ENCODE results near the gene ARHGEF40.

ARHGEF40 gene

DNA sequence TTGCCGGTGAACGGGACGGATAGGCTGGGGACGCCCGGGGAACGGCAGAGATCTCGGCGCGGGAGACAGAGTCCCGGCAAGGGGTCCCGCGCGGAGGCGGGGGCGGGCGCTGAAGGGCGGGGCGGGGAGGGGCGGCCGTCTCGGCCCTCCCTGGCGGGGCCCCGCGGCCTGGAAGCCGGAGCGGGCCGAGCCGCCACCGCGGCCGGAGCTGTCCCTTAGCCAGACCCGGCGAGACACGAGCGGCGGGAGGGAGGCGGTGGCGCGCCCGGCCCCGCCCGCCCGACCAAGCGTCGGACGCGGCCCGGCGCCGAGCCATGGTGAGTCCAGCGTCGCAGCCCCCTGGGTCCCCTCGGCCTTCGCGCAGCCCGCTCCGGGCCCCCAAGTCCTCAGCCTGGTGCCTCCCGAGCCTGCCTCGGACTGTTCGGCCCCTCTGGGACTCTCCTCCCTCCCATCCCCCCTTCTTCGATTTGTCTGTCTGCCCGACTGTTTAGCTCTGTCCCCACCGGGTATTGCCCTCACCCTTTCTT, at the start of gene ARHGEF40:
Gene ARHGEF40, plus strand, starts transcription at position 222 of the 527 bp plus-strand sequence. Its CDS starts 93 bp downstream, at position 315.
- peak; percentile 90 for DNase-seq

DNA sequence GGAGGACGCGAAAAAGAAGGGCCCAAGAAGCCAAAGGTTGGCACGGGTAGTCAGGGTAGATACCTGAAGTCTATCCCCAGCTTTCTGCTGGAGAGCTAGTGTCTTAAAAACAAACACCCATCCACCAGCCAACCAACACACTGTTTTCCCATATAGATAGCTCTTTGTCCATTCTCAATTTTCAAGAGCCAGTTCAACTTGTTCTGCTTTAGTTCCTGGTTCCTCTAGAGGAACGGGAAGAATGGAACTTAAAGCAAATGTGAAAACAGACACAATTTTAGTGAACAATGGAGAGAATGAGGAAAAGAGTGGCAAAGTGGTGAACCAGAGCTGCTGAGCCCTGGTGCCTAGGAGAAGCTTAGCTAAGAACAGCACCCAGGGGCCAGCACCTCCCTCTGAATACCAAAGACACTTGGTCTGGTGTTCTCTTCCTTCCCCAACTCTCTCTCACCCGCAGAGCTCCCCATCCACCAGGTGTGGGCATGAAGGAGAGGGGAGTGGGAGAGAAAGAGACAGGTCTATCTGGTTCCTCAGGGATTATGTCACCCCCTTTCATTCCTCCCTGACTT, 49.0 kb upstream of the ARHGEF40 start:
- no peak for DNase-seq

DNA sequence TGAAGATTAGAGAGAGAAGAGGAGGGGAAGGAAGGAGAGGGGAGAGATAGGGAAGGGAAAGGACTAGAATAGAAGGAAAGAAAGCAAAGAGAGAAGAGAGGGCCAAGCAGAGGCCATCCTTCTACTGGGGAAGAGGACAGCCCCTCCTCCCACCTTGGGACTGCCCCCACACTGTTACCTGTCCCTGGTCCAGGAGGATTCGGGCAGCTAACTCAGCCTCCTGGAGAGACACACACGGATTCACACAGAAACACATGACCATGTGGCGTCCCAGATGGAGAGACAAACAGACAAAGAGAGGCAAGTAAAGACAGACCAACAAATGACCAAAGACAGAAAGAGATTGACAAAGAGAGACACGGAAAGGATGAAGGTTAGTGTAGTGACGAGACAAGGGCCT, 47.4 kb upstream of the ARHGEF40 start:
- DNase-seq, result no peak

- DNase-seq, result no peak
Observed at GRCh38 chr14:21023174-21023573, 46.9 kb upstream of the ARHGEF40 start.

DNA sequence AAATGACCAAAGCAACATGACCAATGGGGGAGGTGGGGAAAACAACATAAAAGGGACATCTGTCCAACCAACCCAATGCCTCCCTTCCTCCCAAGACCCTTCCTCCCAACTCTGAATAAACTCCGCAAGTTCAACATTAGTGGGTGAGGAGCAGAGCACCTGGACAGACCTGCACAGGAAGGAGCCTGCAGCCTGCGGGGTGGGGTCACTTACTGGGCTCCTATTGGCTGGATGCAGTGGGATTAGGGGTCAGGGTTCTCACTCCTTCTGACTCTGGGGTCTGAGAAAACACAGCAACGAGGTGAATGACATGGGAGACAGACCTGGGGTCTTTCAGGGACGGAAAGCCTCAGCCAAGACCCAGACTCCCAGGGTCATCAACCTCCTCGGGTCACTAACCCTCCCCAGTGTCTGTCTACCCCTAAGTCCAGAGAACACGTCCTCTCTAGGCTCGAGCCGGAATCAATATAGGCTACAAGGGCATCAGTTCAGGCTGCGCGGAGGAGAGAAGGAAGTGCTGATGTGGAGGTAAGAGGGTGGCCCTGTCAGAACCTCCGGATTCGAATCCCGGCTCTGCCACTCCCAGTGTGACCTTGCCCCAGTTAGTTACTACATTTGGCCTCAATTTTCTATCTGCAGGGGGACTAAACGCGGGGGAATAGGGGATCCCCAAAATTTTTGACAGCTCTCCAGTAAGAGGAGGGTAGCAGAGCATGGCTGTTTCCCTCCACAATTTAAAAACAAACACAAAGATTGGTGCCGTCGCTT, 46.1 kb upstream of the ARHGEF40 start:
- DNase-seq, result no peak

GRCh38 chr14:21024585-21025370, 45.3 kb upstream of the ARHGEF40 start, which contains the start of gene NDRG2:
NDRG2 (minus strand) TSS chr14:21025061; CDS start chr14:21023315, 1,746 bp downstream.
- DNase-seq, result peak; percentile 88

- DNase-seq, result peak; percentile 86
Observed at GRCh38 chr14:21025371-21026273, 44.5 kb upstream of the ARHGEF40 start.

GRCh38 chr14:21026274-21026987, 43.7 kb upstream of the ARHGEF40 start:
- DNase-seq, result no peak

- no peak for DNase-seq
Observed at GRCh38 chr14:21026988-21027315, 43.2 kb upstream of the ARHGEF40 start.

DNA sequence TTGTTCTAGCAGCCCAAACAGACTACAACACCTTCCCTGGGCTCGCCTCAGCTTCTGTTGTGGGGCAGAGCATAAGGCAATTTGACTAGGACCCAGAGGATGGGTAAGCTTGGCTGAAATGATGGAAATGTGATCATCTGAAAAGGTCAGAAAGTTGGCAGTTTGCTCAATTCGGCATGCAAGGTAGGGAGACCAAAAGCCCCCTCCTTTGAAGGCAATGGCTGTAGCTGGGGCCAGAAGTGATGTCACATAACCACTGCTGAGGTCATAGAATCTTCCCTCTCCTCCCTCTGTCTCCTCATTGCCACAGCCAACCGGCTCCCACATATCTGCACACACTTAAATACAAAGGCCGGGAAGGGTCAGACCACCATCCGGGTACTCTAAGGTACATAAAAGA, 40.2 kb upstream of the ARHGEF40 start, which contains the start of gene TPPP2:
Gene TPPP2, plus strand, starts transcription at position 301 of the 400 bp plus-strand sequence. CDS start 365 bp downstream, outside the sequence.
- no peak for DNase-seq

DNA sequence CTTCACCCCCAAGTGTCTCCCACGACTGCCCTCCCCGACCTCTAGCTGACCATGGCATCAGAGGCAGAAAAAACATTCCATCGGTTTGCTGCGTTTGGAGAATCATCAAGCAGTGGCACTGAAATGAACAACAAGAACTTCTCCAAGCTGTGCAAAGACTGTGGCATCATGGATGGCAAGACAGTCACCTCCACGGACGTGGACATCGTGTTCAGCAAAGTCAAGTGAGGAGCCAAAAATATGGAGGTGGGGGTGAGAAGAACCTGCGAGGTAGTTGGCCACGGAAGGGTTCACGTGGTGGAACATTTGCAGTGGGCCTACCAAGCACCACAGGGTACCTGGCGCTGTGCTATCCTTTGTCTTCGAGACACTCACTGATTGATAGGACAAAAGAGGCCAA, 39.6 kb upstream of the ARHGEF40 start:
- DNase-seq, result no peak

GRCh38 chr14:21032326-21033132, 37.6 kb upstream of the ARHGEF40 start:
- no peak for DNase-seq

GRCh38 chr14:21033133-21033698, 36.9 kb upstream of the ARHGEF40 start:
- DNase-seq, result no peak

GRCh38 chr14:21034707-21035106, 35.4 kb upstream of the ARHGEF40 start, which contains the start of gene RNASE13:
RNASE13 (minus strand) TSS chr14:21034807; CDS start chr14:21034288, 519 bp downstream.
- no peak for DNase-seq

DNA sequence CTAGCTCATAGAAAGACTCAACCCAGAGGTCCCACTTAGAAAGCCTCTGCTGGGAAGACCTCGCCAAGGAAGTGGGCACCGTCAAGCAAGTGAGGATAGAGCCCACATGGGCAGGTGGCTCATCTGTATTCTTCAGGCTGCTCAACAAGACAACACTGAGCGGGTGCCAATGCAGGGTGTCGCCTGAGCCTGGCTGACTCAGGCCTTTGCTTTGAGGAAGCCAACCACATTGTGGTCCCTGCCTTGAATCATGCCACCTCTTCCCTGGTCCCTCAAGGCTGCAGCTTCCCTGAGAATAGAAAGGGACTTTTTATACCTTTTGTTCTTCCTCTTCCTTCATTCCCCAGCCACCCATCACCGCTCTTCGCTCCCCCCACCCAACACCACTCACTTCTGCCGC, 33.4 kb upstream of the ARHGEF40 start:
- DNase-seq, result no peak

DNA sequence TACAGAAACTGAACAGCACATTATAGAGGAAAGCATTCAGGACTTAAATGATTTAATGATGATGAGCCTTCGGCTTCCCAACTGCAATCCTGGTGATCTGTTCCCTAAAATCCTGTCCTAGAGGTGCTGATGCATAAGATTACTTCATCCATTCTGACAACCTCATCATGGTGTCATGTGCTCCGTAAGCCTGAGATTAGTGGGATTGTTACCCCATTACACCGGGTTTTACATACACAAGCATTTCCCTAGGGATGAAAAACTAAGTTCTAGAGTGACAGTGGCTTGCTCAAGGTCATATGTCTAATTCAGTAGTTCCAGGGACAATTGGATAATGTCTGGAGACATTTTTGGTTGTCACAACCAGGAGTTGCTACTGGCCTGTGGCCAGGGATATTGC, 32.9 kb upstream of the ARHGEF40 start:
- no peak for DNase-seq

DNA sequence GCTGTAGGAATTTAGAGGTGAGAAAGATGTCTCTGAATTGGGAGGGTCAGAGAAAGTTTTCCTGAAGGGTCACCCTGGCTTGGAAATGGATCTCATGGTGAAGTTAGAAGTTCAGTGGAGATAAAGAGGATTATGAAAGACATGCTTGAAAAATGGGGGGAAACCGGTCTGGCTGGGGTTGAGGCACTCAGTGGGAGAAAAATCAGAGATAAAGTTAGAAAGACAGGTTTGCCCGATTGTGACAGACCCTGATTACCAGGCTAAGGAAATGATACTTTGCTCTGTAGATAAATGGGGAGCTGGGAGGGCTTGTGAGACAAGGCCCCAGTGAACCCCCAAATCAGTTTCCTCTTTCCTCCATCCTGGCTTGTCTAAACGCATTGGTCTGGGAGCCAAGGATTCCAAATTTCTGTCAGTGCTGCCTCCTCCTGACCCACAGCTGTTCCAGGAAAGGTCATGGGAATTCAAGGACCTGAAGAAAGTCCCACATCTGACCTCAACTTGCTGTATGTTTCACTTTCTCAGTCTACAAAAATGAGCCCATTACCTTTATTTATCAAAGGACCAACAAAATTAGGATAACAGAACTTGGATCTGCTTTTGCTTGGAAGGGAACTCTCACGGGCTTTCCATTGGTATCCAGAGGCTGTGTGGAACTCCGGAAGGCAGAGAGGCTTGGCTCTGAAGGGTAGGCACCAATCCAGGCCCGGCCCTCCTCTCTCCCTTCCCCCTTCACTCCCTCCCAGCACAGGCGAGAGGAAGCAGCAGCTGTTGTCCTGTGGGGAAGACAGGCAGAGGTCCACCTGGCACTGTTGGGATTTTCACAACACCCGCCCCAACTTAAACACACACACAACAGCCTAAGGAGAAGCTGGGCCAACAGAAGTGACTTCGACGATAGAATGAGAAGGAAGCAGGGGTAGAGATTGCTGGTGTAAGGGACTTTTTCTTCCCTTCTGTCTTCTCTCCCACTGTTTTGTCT, 31.4 kb upstream of the ARHGEF40 start:
- DNase-seq, result peak; percentile 82

DNA sequence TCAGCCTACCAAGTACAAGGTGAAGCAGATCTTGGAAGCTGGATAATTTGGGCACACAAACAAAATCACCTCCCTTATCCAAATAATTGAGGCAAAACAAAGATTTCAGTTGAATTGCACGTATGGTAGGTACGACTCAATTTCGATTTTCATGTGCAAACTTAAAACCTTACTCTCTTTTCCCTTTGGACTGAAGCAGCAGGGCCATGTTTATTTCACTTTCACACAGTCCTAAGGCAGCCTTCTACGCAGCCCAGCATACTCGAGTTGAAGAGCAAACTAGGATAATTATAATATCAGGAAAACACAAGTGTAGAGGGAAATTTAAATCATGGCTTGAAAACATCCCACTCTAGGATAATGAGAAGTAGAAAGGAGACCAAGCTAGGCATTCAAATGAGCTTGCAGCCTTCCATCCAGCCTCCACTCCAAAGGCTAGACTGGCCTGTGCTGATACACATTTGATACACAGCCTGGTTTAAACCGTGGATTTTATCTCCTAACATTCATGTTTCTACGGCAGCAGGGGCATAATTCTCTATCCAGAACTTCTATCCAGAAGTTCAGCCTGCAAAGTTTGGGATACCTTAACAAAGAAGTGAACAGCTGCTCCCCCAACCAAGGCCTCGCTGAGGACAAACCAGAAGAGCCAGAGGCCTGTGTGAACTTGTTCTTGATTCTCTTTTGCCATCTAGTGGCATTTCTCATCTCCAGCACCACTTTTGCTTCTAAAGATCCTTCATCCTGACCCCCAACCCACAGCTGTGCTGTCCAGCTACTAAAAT, 30.3 kb upstream of the ARHGEF40 start:
- peak; percentile 90 for DNase-seq
